ENCODE data around the gene DMD.

Gene DMD

DNA sequence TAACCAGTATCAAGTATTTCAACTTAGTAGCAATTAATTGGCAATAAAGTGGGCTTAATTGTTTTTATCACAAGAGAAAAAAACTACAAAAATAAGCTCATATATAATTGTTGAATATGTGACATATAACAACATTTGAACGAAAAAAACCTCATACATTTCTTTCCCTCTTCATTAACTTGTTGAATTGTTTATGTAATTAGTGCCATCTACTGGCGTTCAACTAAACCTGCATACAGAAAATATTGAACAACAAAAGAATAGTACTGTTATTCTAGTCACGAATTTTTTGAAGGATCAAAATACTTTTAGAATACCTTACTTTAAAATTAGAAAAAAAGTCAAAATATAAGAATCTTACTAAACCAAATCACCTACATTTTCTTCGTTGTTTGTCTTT is 1553.0 kb downstream of the DMD start:
- H3K36me3 ChIP-seq (ENCODE audit: control insufficient read depth in 4 of 4, insufficient read depth in 4 of 4, low read length in 3 of 4) = no peaks in the 10 kb centered on the region
- ChIA-PET POLR2A (no interaction called here), CTCF (interaction anchor here (0.6 to 3.4 kb wide), 2 partner anchors 620 to 1516 kb away, joined by 3 to 19 read pairs; no protein-coding TSS in a partner anchor)
- H3K4me3 ChIP-seq (ENCODE audit: control insufficient read depth in 1 of 7, extremely low read depth in 1 of 7, insufficient read depth in 4 of 7, low read depth in 2 of 7, low read length in 6 of 7) = no peak overlapping the region
- peaks cover 0 to 3% (median 0%) of the 10 kb centered on the region in 5 experiments for H3K27me3 ChIP-seq (replicated peaks in 2 of 5; ENCODE audit: control insufficient read depth in 4 of 5, insufficient read depth in 5 of 5, low read length in 4 of 5)
- 0% methylated on average over 1 of the region's 4 CpGs for WGBS (ENCODE audit: insufficient coverage)
- H3K9me3 ChIP-seq (ENCODE audit: control extremely low read depth in 1 of 5, control insufficient read depth in 4 of 5, insufficient read depth in 2 of 5, low read depth in 1 of 5, low read length in 4 of 5) = no peaks in the 10 kb centered on the region
- DNase-seq = peak; percentile 4 to 30 (median 27)
- no peak overlapping the region for H3K27ac ChIP-seq (ENCODE audit: insufficient read depth in 1 of 2, low read depth in 1 of 2, low read length in 2 of 2, poor library complexity in 1 of 2, severe bottlenecking in 2 of 2)
- H3K4me1 ChIP-seq (ENCODE audit: control extremely low read depth in 1 of 4, control insufficient read depth in 4 of 4, insufficient read depth in 4 of 4, low read length in 3 of 4) = no peaks in the 10 kb centered on the region

DNA sequence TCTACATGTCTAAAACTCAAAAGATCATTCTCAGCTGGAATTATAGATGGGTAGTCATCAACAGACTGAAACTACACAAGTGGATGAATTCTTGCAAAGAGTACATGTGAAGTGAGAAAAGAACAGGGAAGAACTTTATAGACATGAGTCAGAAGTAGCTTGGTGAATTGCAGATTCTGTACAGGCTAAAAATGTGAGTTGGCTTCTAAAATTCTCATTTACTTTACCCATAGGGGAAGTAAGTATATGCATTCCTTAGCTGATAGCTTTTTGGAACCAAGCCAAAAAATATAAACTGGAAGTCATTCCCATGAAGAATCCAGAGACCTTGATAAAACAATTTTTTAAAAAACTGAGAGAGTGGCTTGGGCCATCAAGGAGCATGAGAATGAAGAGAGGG is 1555.3 kb downstream of the DMD start:
- Histone ChIP-seq H3K27ac (ENCODE audit: insufficient read depth in 1 of 2, low read depth in 1 of 2, low read length in 2 of 2, poor library complexity in 1 of 2, severe bottlenecking in 2 of 2) (no peak overlapping the region), H3K4me3 (ENCODE audit: control insufficient read depth in 1 of 7, extremely low read depth in 1 of 7, insufficient read depth in 4 of 7, low read depth in 2 of 7, low read length in 6 of 7) (no peak overlapping the region), H3K27me3 (replicated peaks in 2 of 5; ENCODE audit: control insufficient read depth in 4 of 5, insufficient read depth in 5 of 5, low read length in 4 of 5) (no peaks in the 10 kb centered on the region), H3K9me3 (ENCODE audit: control extremely low read depth in 1 of 5, control insufficient read depth in 4 of 5, insufficient read depth in 2 of 5, low read depth in 1 of 5, low read length in 4 of 5) (no peaks in the 10 kb centered on the region), H3K4me1 (ENCODE audit: control extremely low read depth in 1 of 4, control insufficient read depth in 4 of 4, insufficient read depth in 4 of 4, low read length in 3 of 4) (no peaks in the 10 kb centered on the region), H3K36me3 (ENCODE audit: control insufficient read depth in 4 of 4, insufficient read depth in 4 of 4, low read length in 3 of 4) (no peaks in the 10 kb centered on the region)
- DNase-seq = no peak
- CTCF ChIA-PET = interaction anchor here (3.4 kb wide), 1 partner anchor 618 kb away, joined by 19 read pairs; no protein-coding TSS in a partner anchor
- POLR2A ChIA-PET = no interaction called here

- no peak for DNase-seq
- POLR2A ChIA-PET = no interaction called here
- CTCF ChIA-PET = no interaction called here
- no peak overlapping the region for H3K27ac ChIP-seq (ENCODE audit: insufficient read depth in 1 of 2, low read depth in 1 of 2, low read length in 2 of 2, poor library complexity in 1 of 2, severe bottlenecking in 2 of 2)
- H3K4me3 ChIP-seq (ENCODE audit: control insufficient read depth in 1 of 7, extremely low read depth in 1 of 7, insufficient read depth in 4 of 7, low read depth in 2 of 7, low read length in 6 of 7) = no peak overlapping the region
- H3K9me3 ChIP-seq (ENCODE audit: control extremely low read depth in 1 of 5, control insufficient read depth in 4 of 5, insufficient read depth in 2 of 5, low read depth in 1 of 5, low read length in 4 of 5) = no peaks in the 10 kb centered on the region
- H3K4me1 ChIP-seq (ENCODE audit: control extremely low read depth in 1 of 4, control insufficient read depth in 4 of 4, insufficient read depth in 4 of 4, low read length in 3 of 4) = no peaks in the 10 kb centered on the region
- H3K27me3 ChIP-seq (replicated peaks in 2 of 5; ENCODE audit: control insufficient read depth in 4 of 5, insufficient read depth in 5 of 5, low read length in 4 of 5) = no peaks in the 10 kb centered on the region
- H3K36me3 ChIP-seq (ENCODE audit: control insufficient read depth in 4 of 4, insufficient read depth in 4 of 4, low read length in 3 of 4) = no peaks in the 10 kb centered on the region
Observed at GRCh38 chrX:31653422-31653821, 1557.9 kb downstream of the DMD start.

- ChIA-PET POLR2A (interaction anchor here (0.7 kb wide), 1 partner anchor 537 kb away, joined by 3 read pairs; no protein-coding TSS in a partner anchor), CTCF (no interaction called here)
- no peaks in the 10 kb centered on the region for H3K4me1 ChIP-seq (ENCODE audit: control extremely low read depth in 1 of 4, control insufficient read depth in 4 of 4, insufficient read depth in 4 of 4, low read length in 3 of 4)
- H3K4me3 ChIP-seq (ENCODE audit: control insufficient read depth in 1 of 7, extremely low read depth in 1 of 7, insufficient read depth in 4 of 7, low read depth in 2 of 7, low read length in 6 of 7) = no peak overlapping the region
- no peaks in the 10 kb centered on the region for H3K27me3 ChIP-seq (replicated peaks in 2 of 5; ENCODE audit: control insufficient read depth in 4 of 5, insufficient read depth in 5 of 5, low read length in 4 of 5)
- no peak overlapping the region for H3K27ac ChIP-seq (ENCODE audit: insufficient read depth in 1 of 2, low read depth in 1 of 2, low read length in 2 of 2, poor library complexity in 1 of 2, severe bottlenecking in 2 of 2)
- no CpG with 5 or more reads among the region's 1 CpG for WGBS (ENCODE audit: insufficient coverage)
- DNase-seq = no peak
- H3K9me3 ChIP-seq (ENCODE audit: control extremely low read depth in 1 of 5, control insufficient read depth in 4 of 5, insufficient read depth in 2 of 5, low read depth in 1 of 5, low read length in 4 of 5) = no peaks in the 10 kb centered on the region
- no peaks in the 10 kb centered on the region for H3K36me3 ChIP-seq (ENCODE audit: control insufficient read depth in 4 of 4, insufficient read depth in 4 of 4, low read length in 3 of 4)
Observed at GRCh38 chrX:31652650-31653049, 1558.7 kb downstream of the DMD start.

DNA sequence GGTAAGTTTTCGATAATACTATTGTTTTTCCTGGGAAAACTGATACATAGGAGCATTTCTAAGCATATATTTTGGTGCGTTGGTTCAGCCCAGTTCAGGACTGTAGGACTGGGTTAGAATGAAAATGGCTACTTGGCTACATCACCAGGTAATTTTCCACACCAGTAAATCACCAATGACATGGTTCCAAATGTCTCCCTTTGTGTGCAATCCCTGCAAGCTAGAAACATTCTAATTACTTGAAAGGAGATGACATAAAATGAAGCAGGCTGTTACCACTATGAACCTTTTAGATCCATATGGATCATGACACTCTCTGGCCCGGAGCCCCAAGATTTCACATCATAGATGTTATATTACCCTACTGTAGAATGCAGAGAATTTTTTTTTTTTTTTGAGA is 1562.1 kb downstream of the DMD start:
- 80% methylated on average over 1 of the region's 3 CpGs for WGBS (ENCODE audit: insufficient coverage)

GRCh38 chrX:31633349-31633748 is 1578.0 kb downstream of the DMD start:
- no peaks in the 10 kb centered on the region for H3K36me3 ChIP-seq (ENCODE audit: control insufficient read depth in 4 of 4, insufficient read depth in 4 of 4, low read length in 3 of 4)
- H3K9me3 ChIP-seq (ENCODE audit: control extremely low read depth in 1 of 5, control insufficient read depth in 4 of 5, insufficient read depth in 2 of 5, low read depth in 1 of 5, low read length in 4 of 5) = no peaks in the 10 kb centered on the region
- CTCF ChIA-PET = no interaction called here
- no peaks in the 10 kb centered on the region for H3K4me1 ChIP-seq (ENCODE audit: control extremely low read depth in 1 of 4, control insufficient read depth in 4 of 4, insufficient read depth in 4 of 4, low read length in 3 of 4)
- no peak overlapping the region for H3K4me3 ChIP-seq (ENCODE audit: control insufficient read depth in 1 of 7, extremely low read depth in 1 of 7, insufficient read depth in 4 of 7, low read depth in 2 of 7, low read length in 6 of 7)
- H3K27me3 ChIP-seq (replicated peaks in 2 of 5; ENCODE audit: control insufficient read depth in 4 of 5, insufficient read depth in 5 of 5, low read length in 4 of 5) = peaks cover 0 to 2% (median 0%) of the 10 kb centered on the region in 5 experiments
- DNase-seq = no peak
- WGBS (ENCODE audit: insufficient coverage) = 78% methylated on average over 1 of the region's 2 CpGs
- H3K27ac ChIP-seq (ENCODE audit: insufficient read depth in 1 of 2, low read depth in 1 of 2, low read length in 2 of 2, poor library complexity in 1 of 2, severe bottlenecking in 2 of 2) = no peak overlapping the region
- POLR2A ChIA-PET = no interaction called here

More for the DNA sequence above, 1562.1 kb downstream of the DMD start:
- POLR2A ChIA-PET = no interaction called here
- no peaks in the 10 kb centered on the region for H3K27me3 ChIP-seq (replicated peaks in 2 of 5; ENCODE audit: control insufficient read depth in 4 of 5, insufficient read depth in 5 of 5, low read length in 4 of 5)
- H3K27ac ChIP-seq (ENCODE audit: insufficient read depth in 1 of 2, low read depth in 1 of 2, low read length in 2 of 2, poor library complexity in 1 of 2, severe bottlenecking in 2 of 2) = no peak overlapping the region
- H3K9me3 ChIP-seq (ENCODE audit: control extremely low read depth in 1 of 5, control insufficient read depth in 4 of 5, insufficient read depth in 2 of 5, low read depth in 1 of 5, low read length in 4 of 5) = no peaks in the 10 kb centered on the region
- DNase-seq = no peak
- no peaks in the 10 kb centered on the region for H3K36me3 ChIP-seq (ENCODE audit: control insufficient read depth in 4 of 4, insufficient read depth in 4 of 4, low read length in 3 of 4)
- H3K4me1 ChIP-seq (ENCODE audit: control extremely low read depth in 1 of 4, control insufficient read depth in 4 of 4, insufficient read depth in 4 of 4, low read length in 3 of 4) = no peaks in the 10 kb centered on the region
- H3K4me3 ChIP-seq (ENCODE audit: control insufficient read depth in 1 of 7, extremely low read depth in 1 of 7, insufficient read depth in 4 of 7, low read depth in 2 of 7, low read length in 6 of 7) = no peak overlapping the region
- CTCF ChIA-PET = no interaction called here

DNA sequence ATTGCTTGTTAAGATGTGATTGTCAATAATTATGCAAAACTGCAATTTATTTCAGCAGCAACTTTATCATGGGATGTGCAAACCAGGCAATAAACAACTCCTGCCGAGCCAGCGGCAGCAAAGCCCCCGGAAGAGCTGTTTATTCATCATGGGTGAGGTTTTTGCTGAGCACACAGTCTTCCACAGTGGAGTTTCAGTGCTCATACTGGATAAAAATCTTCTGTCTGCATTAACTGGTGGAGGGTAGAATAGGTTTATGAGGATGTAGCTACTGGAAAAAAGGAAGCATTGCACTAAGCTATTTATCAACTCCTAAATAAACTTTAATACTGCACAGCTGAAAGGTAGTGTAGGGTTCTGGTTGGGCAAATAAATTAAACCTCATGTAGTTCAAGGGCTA is 1582.2 kb downstream of the DMD start:
- POLR2A ChIA-PET = no interaction called here
- H3K4me1 ChIP-seq (ENCODE audit: control extremely low read depth in 1 of 4, control insufficient read depth in 4 of 4, insufficient read depth in 4 of 4, low read length in 3 of 4) = no peaks in the 10 kb centered on the region
- 62% methylated on average over 3 of the region's 3 CpGs for WGBS (ENCODE audit: insufficient coverage)
- H3K27me3 ChIP-seq (replicated peaks in 2 of 5; ENCODE audit: control insufficient read depth in 4 of 5, insufficient read depth in 5 of 5, low read length in 4 of 5) = peaks cover 0 to 2% (median 0%) of the 10 kb centered on the region in 5 experiments
- CTCF ChIA-PET = no interaction called here
- no peaks in the 10 kb centered on the region for H3K9me3 ChIP-seq (ENCODE audit: control extremely low read depth in 1 of 5, control insufficient read depth in 4 of 5, insufficient read depth in 2 of 5, low read depth in 1 of 5, low read length in 4 of 5)
- no peak for DNase-seq
- H3K27ac ChIP-seq (ENCODE audit: insufficient read depth in 1 of 2, low read depth in 1 of 2, low read length in 2 of 2, poor library complexity in 1 of 2, severe bottlenecking in 2 of 2) = no peak overlapping the region
- no peak overlapping the region for H3K4me3 ChIP-seq (ENCODE audit: control insufficient read depth in 1 of 7, extremely low read depth in 1 of 7, insufficient read depth in 4 of 7, low read depth in 2 of 7, low read length in 6 of 7)
- no peaks in the 10 kb centered on the region for H3K36me3 ChIP-seq (ENCODE audit: control insufficient read depth in 4 of 4, insufficient read depth in 4 of 4, low read length in 3 of 4)
